Vagina (tissue), 2 donors: ENCODE measurements around the gene PRKCG. TPM values are rescaled to one million over a fixed set of nuclear protein-coding genes. Genes with fewer than 3 reads are reported as not detected.

Experiments used
- DNase-seq, 2 donors: peaks; one replicate each; pipeline ENCODE4 v3.0.0-alpha.2; 2017; ENCODE audit errors: extremely low spot score in 2 of 2
- H3K27ac ChIP-seq: fragments of 200-600 bp; sonication (generic); one replicate; pipeline ENCODE4 v1.5.1; 2019
- H3K27me3 ChIP-seq: fragments of 200-600 bp; sonication (generic); one replicate; pipeline ENCODE4 v1.5.1; 2019
- H3K36me3 ChIP-seq, 2 donors: fragments of 200-600 bp; sonication (generic); one replicate each; pipeline ENCODE4 v1.5.1; 2017 to 2019
- H3K4me1 ChIP-seq: fragments of 200-600 bp; sonication (generic); one replicate; pipeline ENCODE4 v1.5.1; 2019
- H3K4me3 ChIP-seq, 2 donors: fragments of 200-600 bp; sonication (generic); 1 replicate in 1 of 2; 2 replicates in 1 of 2; pipeline ENCODE4 v1.5.1; 2016 to 2019
- H3K9me3 ChIP-seq: fragments of 200-600 bp; sonication (generic); one replicate; pipeline ENCODE4 v1.5.1; 2019
- CTCF ChIP-seq, 3 experiments: fragments of 450-650 bp in 2 of 3; fragments of 200-600 bp in 1 of 3; sonication (generic) in 1 of 3; IDR thresholded peaks; one replicate each; pipeline ENCODE4 v1.5.1; 2017 to 2019; ENCODE audit warnings: antibody characterized with exemption in 3 of 3, mild to moderate bottlenecking in 2 of 3, moderate library complexity in 2 of 3
- POLR2A ChIP-seq, 2 donors: fragments of 450-650 bp; IDR thresholded peaks; one replicate each; pipeline ENCODE4 v1.6.1; 2017; ENCODE audit warnings: antibody characterized with exemption in 2 of 2, mild to moderate bottlenecking in 2 of 2, moderate library complexity in 2 of 2
- POLR2AphosphoS5 ChIP-seq, 2 donors: sonication (generic); formaldehyde crosslinking; IDR thresholded peaks; one replicate each; pipeline ENCODE4 v1.9.0; 2017; ENCODE audit warnings: antibody characterized with exemption in 2 of 2, mild to moderate bottlenecking in 2 of 2, low read depth in 1 of 2; ENCODE audit not compliant: insufficient read depth in 1 of 2
- intact Hi-C: fragments of 100-400 bp; cut with DNase I; formaldehyde crosslinking; loops from one replicate; pipeline ENCODE4 v1.15.1; 2023
- total RNA-seq: library from RNA; depleted of rRNA; stranded (reverse); fragments of >200 nt; gene quantifications from one replicate; pipeline ENCODE4 v1.2.3, GENCODE V29; 2016

The PRKCG gene
- total RNA-seq, 1 donor from 2014 or later: not detected

GRCh38 chr19:53894707-53895106 is 12.7 kb downstream of the PRKCG start:
- no peak for TF ChIP-seq POLR2A (IDR thresholded peaks at IDR 0.05)
- no peak for TF ChIP-seq CTCF (IDR thresholded peaks at IDR 0.05)
- TF ChIP-seq POLR2AphosphoS5 (IDR thresholded peaks at IDR 0.05; ENCODE audit: insufficient read depth in 1 of 2, low read depth in 1 of 2): no peak
- Histone ChIP-seq H3K9me3 (no peaks in the 10 kb centered on the region), H3K27me3 (no peaks in the 10 kb centered on the region), H3K4me1 (no peaks in the 10 kb centered on the region), H3K27ac (no peak overlapping the region), H3K36me3 (no peaks in the 10 kb centered on the region), H3K4me3 (no peak overlapping the region)
- intact Hi-C loops: no loop called here
- no peak for DNase-seq

DNA sequence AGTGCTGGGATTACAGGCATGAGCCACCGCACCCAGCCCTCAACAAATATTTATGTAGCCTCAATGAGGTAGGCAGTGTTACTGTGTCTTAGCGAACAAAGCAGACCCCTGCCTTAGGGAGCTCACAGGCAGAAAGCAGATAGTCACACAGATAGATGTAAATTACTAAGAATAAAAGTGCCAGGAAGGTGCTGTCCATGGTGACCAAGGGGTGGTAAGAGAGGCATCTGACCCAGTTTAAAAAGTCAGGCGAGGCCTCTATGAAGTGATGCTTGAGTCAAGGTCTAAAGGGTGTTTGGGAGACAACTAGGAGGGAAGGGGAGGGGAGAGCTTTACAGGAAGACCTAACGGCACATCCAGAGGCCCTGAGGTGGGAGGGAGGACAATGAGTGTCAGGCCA is 14.7 kb downstream of the PRKCG start:
- intact Hi-C loops: no loop called here
- Histone ChIP-seq H3K27me3 (no peaks in the 10 kb centered on the region), H3K4me3 (no peak overlapping the region), H3K27ac (no peak overlapping the region), H3K4me1 (no peaks in the 10 kb centered on the region), H3K36me3 (no peaks in the 10 kb centered on the region), H3K9me3 (no peaks in the 10 kb centered on the region)
- TF ChIP-seq POLR2A (IDR thresholded peaks at IDR 0.05) (no peak), POLR2AphosphoS5 (IDR thresholded peaks at IDR 0.05; ENCODE audit: insufficient read depth in 1 of 2, low read depth in 1 of 2) (no peak), CTCF (IDR thresholded peaks at IDR 0.05) (no peak)
- no peak for DNase-seq

GRCh38 chr19:53897459-53897858 is 15.5 kb downstream of the PRKCG start:
- TF ChIP-seq POLR2A (IDR thresholded peaks at IDR 0.05) (no peak), POLR2AphosphoS5 (IDR thresholded peaks at IDR 0.05; ENCODE audit: insufficient read depth in 1 of 2, low read depth in 1 of 2) (no peak), CTCF (IDR thresholded peaks at IDR 0.05) (no peak)
- Histone ChIP-seq H3K9me3 (no peaks in the 10 kb centered on the region), H3K27ac (no peak overlapping the region), H3K4me1 (no peaks in the 10 kb centered on the region), H3K4me3 (no peak overlapping the region), H3K27me3 (no peaks in the 10 kb centered on the region), H3K36me3 (no peaks in the 10 kb centered on the region)
- intact Hi-C loops: no loop called here
- no peak for DNase-seq

- Histone ChIP-seq H3K4me3 (no peak overlapping the region), H3K4me1 (no peaks in the 10 kb centered on the region), H3K36me3 (no peaks in the 10 kb centered on the region), H3K27ac (no peak overlapping the region), H3K9me3 (no peaks in the 10 kb centered on the region), H3K27me3 (no peaks in the 10 kb centered on the region)
- DNase-seq: no peak
- TF ChIP-seq POLR2AphosphoS5 (IDR thresholded peaks at IDR 0.05; ENCODE audit: insufficient read depth in 1 of 2, low read depth in 1 of 2) (no peak), CTCF (IDR thresholded peaks at IDR 0.05) (no peak), POLR2A (IDR thresholded peaks at IDR 0.05) (no peak)
- intact Hi-C loops: no loop called here
These were observed 16.2 kb downstream of the PRKCG start for GRCh38 chr19:53898166-53898565.

- H3K27ac ChIP-seq: no peak overlapping the region
- TF ChIP-seq POLR2A (IDR thresholded peaks at IDR 0.05) (no peak), POLR2AphosphoS5 (IDR thresholded peaks at IDR 0.05; ENCODE audit: insufficient read depth in 1 of 2, low read depth in 1 of 2) (no peak), CTCF (IDR thresholded peaks at IDR 0.05) (no peak)
- H3K4me1 ChIP-seq: no peaks in the 10 kb centered on the region
- H3K4me3 ChIP-seq: no peak overlapping the region
- DNase-seq: no peak
- intact Hi-C loops: no loop called here
- no peaks in the 10 kb centered on the region for H3K27me3 ChIP-seq
- H3K9me3 ChIP-seq: no peaks in the 10 kb centered on the region
- no peaks in the 10 kb centered on the region for H3K36me3 ChIP-seq
These were observed 16.8 kb downstream of the PRKCG start for GRCh38 chr19:53898636-53899341.
